Measurements from ENCODE around the gene MUC20. TPM values are rescaled to one million over a fixed set of nuclear protein-coding genes. Genes with fewer than 3 reads are reported as not detected.
"Not testable (repeated sequence)": the region's sequence is repeated elsewhere in the genome, so short reads cannot be mapped to it uniquely, and the experiment has no call there.

The MUC20 gene
- total and polyA plus RNA-seq, 2 donors (not counting 1 experiment from before 2014, with no cell fraction given) = 0.54 to 0.66 TPM

GRCh38 chr3:195692781-195693427 lies 27.9 kb upstream of the MUC20 start:
- H4K20me1 ChIP-seq (ENCODE audit: control insufficient read depth, extremely low read depth, insufficient read depth, low read length) = no peaks in the 10 kb centered on the region
- H3K4me1 ChIP-seq (ENCODE audit: control insufficient read depth, extremely low read depth, insufficient read depth, low read length) = peaks cover 5% of the 10 kb centered on the region
- no peak overlapping the region for H3K27ac ChIP-seq (ENCODE audit: insufficient read depth, low read length)
- TF ChIP-seq EZH2 (IDR thresholded peaks at IDR 0.05; ENCODE audit: low read length, missing control alignments) = no peak
- TF ChIP-seq CTCF (conservative IDR thresholded peaks at IDR 0.05 in 1 of 2, IDR thresholded peaks at IDR 0.05 in 1 of 2; ENCODE audit: low read depth in 1 of 2, low read length in 2 of 2) = no peak
- peaks cover 16% of the 10 kb centered on the region for H3K36me3 ChIP-seq (ENCODE audit: control insufficient read depth, insufficient read depth, low read length)
- H3K79me2 ChIP-seq (ENCODE audit: control insufficient read depth, insufficient read depth, low read length) = no peaks in the 10 kb centered on the region
- no peak overlapping the region for H3K4me3 ChIP-seq (replicated peaks in 1 of 4; ENCODE audit: control extremely low read depth in 1 of 4, insufficient read depth in 1 of 4, low read depth in 3 of 4, low read length in 4 of 4)
- H3K4me2 ChIP-seq (ENCODE audit: extremely low read depth, insufficient read depth, low read length) = no peak overlapping the region
- H3K9ac ChIP-seq (ENCODE audit: insufficient read depth, low read length) = no peak overlapping the region
- no peak for DNase-seq (ENCODE audit: low read depth in 2 of 2)
- no peak overlapping the region for H2AFZ ChIP-seq (ENCODE audit: low read length)
- H3K9me3 ChIP-seq (ENCODE audit: control insufficient read depth, insufficient read depth, low read depth, low read length) = no peaks in the 10 kb centered on the region
- H3K27me3 ChIP-seq (ENCODE audit: control insufficient read depth, insufficient read depth, low read length) = no peaks in the 10 kb centered on the region

- Histone ChIP-seq H3K4me3 (replicated peaks in 1 of 4; ENCODE audit: control extremely low read depth in 1 of 4, insufficient read depth in 1 of 4, low read depth in 3 of 4, low read length in 4 of 4) (no peak overlapping the region), H3K79me2 (ENCODE audit: control insufficient read depth, insufficient read depth, low read length) (no peaks in the 10 kb centered on the region), H3K27ac (ENCODE audit: insufficient read depth, low read length) (no peak overlapping the region), H3K27me3 (ENCODE audit: control insufficient read depth, insufficient read depth, low read length) (no peaks in the 10 kb centered on the region), H3K4me2 (ENCODE audit: extremely low read depth, insufficient read depth, low read length) (no peak overlapping the region), H3K36me3 (ENCODE audit: control insufficient read depth, insufficient read depth, low read length) (peaks cover 16% of the 10 kb centered on the region), H4K20me1 (ENCODE audit: control insufficient read depth, extremely low read depth, insufficient read depth, low read length) (no peaks in the 10 kb centered on the region), H3K9ac (ENCODE audit: insufficient read depth, low read length) (no peak overlapping the region), H3K4me1 (ENCODE audit: control insufficient read depth, extremely low read depth, insufficient read depth, low read length) (peaks cover 12% of the 10 kb centered on the region), H3K9me3 (ENCODE audit: control insufficient read depth, insufficient read depth, low read depth, low read length) (no peaks in the 10 kb centered on the region), H2AFZ (ENCODE audit: low read length) (no peak overlapping the region)
- TF ChIP-seq CTCF (conservative IDR thresholded peaks at IDR 0.05 in 1 of 2, IDR thresholded peaks at IDR 0.05 in 1 of 2; ENCODE audit: low read depth in 1 of 2, low read length in 2 of 2) (no peak), EZH2 (IDR thresholded peaks at IDR 0.05; ENCODE audit: low read length, missing control alignments) (no peak)
- DNase-seq (ENCODE audit: low read depth in 2 of 2) = no peak
Observed at GRCh38 chr3:195693428-195694216, 27.2 kb upstream of the MUC20 start.

DNA sequence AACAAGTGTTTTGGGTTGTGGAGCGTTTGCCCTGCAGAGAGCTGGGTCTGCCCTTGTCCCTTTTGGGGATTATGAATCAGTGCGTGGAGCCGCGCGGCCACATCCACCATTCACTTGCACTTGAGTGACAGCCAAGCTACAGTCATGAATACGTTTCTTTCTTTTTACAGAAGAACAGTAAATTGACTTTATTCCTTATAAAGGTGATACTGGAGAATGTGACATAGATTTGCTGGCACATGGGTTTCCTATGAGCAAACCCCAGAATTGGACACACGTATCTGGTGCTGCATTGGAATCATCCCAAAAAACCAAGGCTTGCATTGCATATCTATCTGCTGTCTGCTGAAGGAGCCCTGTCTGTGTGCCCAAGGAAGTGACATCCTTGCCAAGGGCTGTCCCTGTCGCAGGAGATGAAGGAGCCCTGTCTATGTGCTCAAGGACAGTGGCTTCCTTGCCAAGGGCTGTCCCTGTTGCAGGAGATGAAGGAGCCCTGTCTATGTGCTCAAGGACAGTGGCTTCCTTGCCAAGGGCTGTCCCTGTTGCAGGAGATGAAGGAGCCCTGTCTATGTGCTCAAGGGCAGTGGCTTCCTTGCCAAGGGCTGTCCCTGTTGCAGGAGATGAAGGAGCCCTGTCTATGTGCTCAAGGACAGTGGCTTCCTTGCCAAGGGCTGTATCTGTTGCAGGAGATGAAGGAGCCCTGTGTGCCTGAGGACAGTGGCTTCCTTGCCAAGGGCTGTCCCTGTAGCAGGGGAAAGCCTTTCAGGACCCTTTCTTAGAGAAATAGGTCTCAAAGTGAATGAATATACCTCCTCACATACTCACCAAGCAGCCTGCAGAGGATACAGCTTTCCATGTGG lies 26.3 kb upstream of the MUC20 start:
- not testable (repeated sequence) for H3K79me2 ChIP-seq (ENCODE audit: control insufficient read depth, insufficient read depth, low read length); H3K27ac ChIP-seq (ENCODE audit: insufficient read depth, low read length); H3K9me3 ChIP-seq (ENCODE audit: control insufficient read depth, insufficient read depth, low read depth, low read length); H3K4me2 ChIP-seq (ENCODE audit: extremely low read depth, insufficient read depth, low read length); H2AFZ ChIP-seq (ENCODE audit: low read length); H3K4me3 ChIP-seq (replicated peaks in 1 of 4; ENCODE audit: control extremely low read depth in 1 of 4, insufficient read depth in 1 of 4, low read depth in 3 of 4, low read length in 4 of 4); H4K20me1 ChIP-seq (ENCODE audit: control insufficient read depth, extremely low read depth, insufficient read depth, low read length); DNase-seq (ENCODE audit: low read depth in 2 of 2); H3K27me3 ChIP-seq (ENCODE audit: control insufficient read depth, insufficient read depth, low read length); H3K9ac ChIP-seq (ENCODE audit: insufficient read depth, low read length)
- H3K4me1 ChIP-seq (ENCODE audit: control insufficient read depth, extremely low read depth, insufficient read depth, low read length) = peaks cover 15% of the 10 kb centered on the region
- peaks cover 16% of the 10 kb centered on the region for H3K36me3 ChIP-seq (ENCODE audit: control insufficient read depth, insufficient read depth, low read length)
